Lower leg skin (tissue), 4 donors: ENCODE results near the gene FFAR4. TPM values are rescaled to one million over a fixed set of nuclear protein-coding genes. Genes with fewer than 3 reads are reported as not detected.

Experiments
- DNase-seq, 2 donors: peaks; one replicate each; pipeline ENCODE4 v3.0.0-alpha.2; 2019; ENCODE audit warnings: low spot score in 2 of 2
- H3K4me3 ChIP-seq: fragments of 200-600 bp; sonication (generic); 2 replicates; pipeline ENCODE4 v1.5.1; 2017; ENCODE audit warnings: mild to moderate bottlenecking, low read depth; ENCODE audit not compliant: poor library complexity, severe bottlenecking
- CTCF ChIP-seq, 3 donors: fragments of 450-650 bp; IDR thresholded peaks; one replicate each; pipeline ENCODE4 v1.5.1; 2016; ENCODE audit warnings: antibody characterized with exemption in 3 of 3, mild to moderate bottlenecking in 3 of 3, moderate library complexity in 2 of 3
- POLR2A ChIP-seq, 2 donors: fragments of 450-650 bp; IDR thresholded peaks; one replicate each; pipeline ENCODE4 v1.6.1; 2016 to 2017; ENCODE audit warnings: antibody characterized with exemption in 2 of 2, mild to moderate bottlenecking in 1 of 2, moderate library complexity in 1 of 2
- WGBS, 2 donors: methylation state at CpG; one replicate each; pipeline ENCODE4 v1.1.5; 2018; 5-methylcytosine and 5-hydroxymethylcytosine counted together
- intact Hi-C: fragments of 100-400 bp; cut with DNase I; formaldehyde crosslinking; loops from one replicate; pipeline ENCODE4 v1.15.0; 2023; ENCODE audit warnings: low total_unique reads
- total RNA-seq, 4 donors: library from RNA; depleted of rRNA; stranded (reverse); fragments of >200 nt; gene quantifications; one replicate each; pipeline ENCODE4 v1.1.0, GENCODE V29; 2016

Gene FFAR4
- total RNA-seq, 4 donors from 2014 or later = 0.34 to 6.1 (median 0.81) TPM

GRCh38 chr10:93597075-93597599, 30.7 kb downstream of the FFAR4 start:
- TF ChIP-seq CTCF (IDR thresholded peaks at IDR 0.05) (no peak), POLR2A (IDR thresholded peaks at IDR 0.05) (no peak)
- no peak overlapping the region for H3K4me3 ChIP-seq
- WGBS, 2 donors = 88 to 94% methylated on average over 1 of the region's 1 CpG
- DNase-seq = peak in 1 of 2 donors; percentile 14
- intact Hi-C loops = no loop called here

- TF ChIP-seq CTCF (IDR thresholded peaks at IDR 0.05) (no peak), POLR2A (IDR thresholded peaks at IDR 0.05) (no peak)
- intact Hi-C loops = no loop called here
- WGBS, 2 donors = 89 to 90% methylated on average over 5 of the region's 5 CpGs
- DNase-seq = no peak
- no peak overlapping the region for H3K4me3 ChIP-seq
Measured at GRCh38 chr10:93598157-93598556, 31.7 kb downstream of the FFAR4 start.

GRCh38 chr10:93599335-93599734, 32.9 kb downstream of the FFAR4 start:
- TF ChIP-seq CTCF (IDR thresholded peaks at IDR 0.05) (no peak), POLR2A (IDR thresholded peaks at IDR 0.05) (no peak)
- H3K4me3 ChIP-seq = no peak overlapping the region
- DNase-seq = no peak
- intact Hi-C loops = no loop called here
- WGBS, 2 donors = 48 to 61% methylated on average over 1 of the region's 1 CpG

- WGBS, 2 donors = 87 to 92% methylated on average over 4 of the region's 4 CpGs
Measured at GRCh38 chr10:93599778-93600177, 33.3 kb downstream of the FFAR4 start.

GRCh38 chr10:93600446-93601145, 34.1 kb downstream of the FFAR4 start:
- DNase-seq = peak in 1 of 2 donors; percentile 80
- TF ChIP-seq CTCF (IDR thresholded peaks at IDR 0.05) (no peak), POLR2A (IDR thresholded peaks at IDR 0.05) (no peak)
- 24 to 43% methylated on average over 20 of the region's 60 CpGs for WGBS, 2 donors

More at GRCh38 chr10:93599778-93600177, 33.3 kb downstream of the FFAR4 start:
- DNase-seq = peak in 1 of 2 donors; percentile 48
- no peak overlapping the region for H3K4me3 ChIP-seq
- intact Hi-C loops = no loop called here
- no peak for TF ChIP-seq POLR2A (IDR thresholded peaks at IDR 0.05)
- TF ChIP-seq CTCF (IDR thresholded peaks at IDR 0.05) = no peak

More at GRCh38 chr10:93600446-93601145, 34.1 kb downstream of the FFAR4 start:
- H3K4me3 ChIP-seq = peak overlapping the region; percentile 5
- intact Hi-C loops = no loop called here
